GM12872 (cell line): ENCODE measurements around the gene GNAQ.

ENCODE experiments used
- TF ChIP-seq, protein P1 (sequence below): IDR thresholded peaks from 3 replicates; pipeline ENCODE4 v1.5.1; 2011; ENCODE audit warnings: low read depth, mild to moderate bottlenecking, low read length, moderate library complexity; ENCODE audit not compliant: insufficient read depth

The GNAQ gene

DNA sequence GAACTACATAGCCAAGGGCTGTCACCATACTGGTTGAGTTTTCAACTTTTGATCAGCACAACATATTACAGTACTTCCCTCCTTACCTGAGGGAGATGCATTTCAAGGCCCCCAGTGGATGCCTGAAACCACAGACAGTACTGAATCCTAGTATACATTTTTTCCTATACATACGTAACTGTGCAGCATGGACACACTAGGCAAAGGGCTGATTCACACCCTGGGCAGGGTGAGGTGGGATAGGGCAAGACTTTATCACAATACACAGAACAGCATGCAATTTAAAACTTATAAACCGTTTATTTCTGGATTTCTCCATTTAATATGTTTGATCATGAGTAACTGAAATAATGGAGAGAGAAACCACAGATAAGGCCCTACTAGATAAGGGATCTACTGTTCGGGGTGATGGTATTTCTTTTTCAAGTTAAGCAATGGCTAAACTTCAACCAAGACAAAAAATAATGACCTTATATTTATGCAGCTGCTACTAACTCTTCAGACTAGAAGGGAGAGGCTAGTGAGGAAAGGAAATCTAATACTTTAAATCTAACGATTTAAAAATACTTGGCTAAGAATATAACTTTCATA is 196.6 kb downstream of the GNAQ start:
- TF ChIP-seq, protein P1, sequence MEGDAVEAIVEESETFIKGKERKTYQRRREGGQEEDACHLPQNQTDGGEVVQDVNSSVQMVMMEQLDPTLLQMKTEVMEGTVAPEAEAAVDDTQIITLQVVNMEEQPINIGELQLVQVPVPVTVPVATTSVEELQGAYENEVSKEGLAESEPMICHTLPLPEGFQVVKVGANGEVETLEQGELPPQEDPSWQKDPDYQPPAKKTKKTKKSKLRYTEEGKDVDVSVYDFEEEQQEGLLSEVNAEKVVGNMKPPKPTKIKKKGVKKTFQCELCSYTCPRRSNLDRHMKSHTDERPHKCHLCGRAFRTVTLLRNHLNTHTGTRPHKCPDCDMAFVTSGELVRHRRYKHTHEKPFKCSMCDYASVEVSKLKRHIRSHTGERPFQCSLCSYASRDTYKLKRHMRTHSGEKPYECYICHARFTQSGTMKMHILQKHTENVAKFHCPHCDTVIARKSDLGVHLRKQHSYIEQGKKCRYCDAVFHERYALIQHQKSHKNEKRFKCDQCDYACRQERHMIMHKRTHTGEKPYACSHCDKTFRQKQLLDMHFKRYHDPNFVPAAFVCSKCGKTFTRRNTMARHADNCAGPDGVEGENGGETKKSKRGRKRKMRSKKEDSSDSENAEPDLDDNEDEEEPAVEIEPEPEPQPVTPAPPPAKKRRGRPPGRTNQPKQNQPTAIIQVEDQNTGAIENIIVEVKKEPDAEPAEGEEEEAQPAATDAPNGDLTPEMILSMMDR, result no peak

DNA sequence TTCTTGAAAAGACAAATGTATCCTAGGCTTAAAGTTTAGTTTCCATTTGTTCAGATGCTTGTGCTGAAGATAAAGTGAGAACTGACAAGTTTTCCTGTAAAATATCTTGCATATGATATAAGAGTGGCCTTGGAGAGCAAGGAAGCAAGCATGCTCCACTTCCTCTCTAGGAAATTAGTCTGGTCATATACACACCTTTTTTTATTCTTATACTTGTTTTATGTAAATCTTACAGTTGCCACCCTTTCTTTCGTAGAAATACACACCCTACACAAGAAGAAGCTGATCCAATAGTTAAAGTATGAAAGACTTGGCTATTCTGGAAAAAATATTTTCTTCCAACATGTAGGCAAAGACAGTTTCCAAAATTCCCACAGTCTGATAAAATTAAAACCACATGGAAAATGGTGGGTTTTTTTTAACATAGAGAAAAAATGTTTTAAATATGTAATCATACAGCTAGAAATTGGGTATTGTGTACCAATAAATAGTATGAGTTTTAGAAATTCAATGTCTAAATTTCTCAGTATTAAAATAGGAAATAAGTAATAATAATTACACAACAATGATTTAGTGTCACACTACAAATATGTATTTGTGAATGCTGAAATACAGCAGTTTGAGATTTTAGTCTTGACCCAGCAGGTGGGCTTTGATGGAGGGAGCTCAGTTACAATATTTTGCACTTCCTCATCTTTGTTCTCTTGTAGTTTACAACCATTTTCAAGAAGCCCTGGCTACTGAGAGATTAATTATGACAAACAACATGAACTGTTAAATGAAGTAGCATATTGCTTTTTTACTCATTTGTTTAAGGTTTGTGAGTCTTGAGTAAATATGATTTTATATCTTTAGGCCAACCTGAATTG is 197.8 kb downstream of the GNAQ start:
- TF ChIP-seq, protein P1, result no peak

DNA sequence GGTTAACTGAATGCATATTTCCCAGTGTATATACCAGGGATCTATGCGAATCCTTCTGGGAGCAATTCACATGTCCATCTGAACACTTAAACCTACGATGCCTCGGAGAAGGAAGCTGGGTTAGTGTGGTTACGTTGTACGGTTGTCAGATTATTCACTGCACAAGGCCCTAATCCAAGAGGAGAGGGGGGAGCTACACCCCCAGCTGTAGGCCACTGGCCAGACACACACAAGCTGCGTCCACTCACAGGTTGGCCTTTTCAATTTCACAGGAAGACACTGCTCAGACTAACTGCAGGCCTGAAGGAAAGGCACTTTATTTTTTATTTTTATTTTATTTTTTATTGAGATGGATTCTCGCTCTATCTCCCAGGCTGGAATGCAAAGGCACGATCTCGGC is 199.0 kb downstream of the GNAQ start:
- TF ChIP-seq, protein P1, result no peak

DNA sequence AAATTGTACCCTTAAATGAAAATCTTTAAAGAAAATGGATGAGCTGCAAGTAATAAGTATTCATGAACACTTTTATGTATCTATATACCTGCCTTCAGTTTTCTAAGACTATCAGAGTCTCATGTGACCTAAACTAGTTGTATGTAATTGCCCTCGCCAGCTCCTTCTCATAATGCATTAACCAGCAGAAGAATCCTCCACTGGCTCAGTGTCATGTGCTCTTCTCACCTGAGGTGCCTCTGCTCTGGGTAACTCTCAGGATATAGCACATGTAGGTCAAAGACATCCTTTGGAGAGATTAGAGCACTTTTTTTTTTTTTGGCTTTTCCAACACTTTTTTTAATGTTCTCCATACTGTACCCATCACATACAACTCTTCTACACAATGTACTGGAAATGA is 199.8 kb downstream of the GNAQ start:
- TF ChIP-seq, protein P1, result no peak

DNA sequence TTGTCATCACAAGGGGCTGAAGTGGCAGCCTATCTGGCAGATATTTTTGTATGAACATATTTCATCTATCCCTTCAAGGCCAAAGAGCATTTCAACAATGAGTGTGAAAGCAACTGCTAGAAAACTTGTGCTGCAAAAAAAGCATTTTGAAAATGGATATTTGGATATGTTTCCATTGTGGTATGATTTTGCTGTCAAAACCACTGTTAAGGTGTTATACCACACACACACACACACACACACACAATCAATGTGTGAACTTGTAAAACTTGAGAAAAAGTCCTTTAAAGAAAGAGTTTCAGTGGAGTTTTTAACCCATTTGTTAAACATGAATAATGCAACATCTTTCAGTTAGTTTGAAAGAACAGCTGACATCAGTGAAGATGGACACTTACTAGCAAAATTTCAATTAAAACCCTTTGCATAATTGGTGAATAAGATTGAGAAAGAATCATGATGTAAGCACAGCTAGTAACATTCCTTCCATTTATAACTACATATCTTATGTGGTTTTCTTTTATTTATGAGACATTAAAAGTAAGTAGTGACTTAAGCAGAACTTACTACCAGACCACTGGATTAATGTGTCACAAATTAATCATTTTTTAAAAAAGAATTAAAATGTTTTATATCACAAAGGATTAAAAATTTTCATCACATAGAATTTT is 200.9 kb downstream of the GNAQ start:
- TF ChIP-seq, protein P1, result no peak

DNA sequence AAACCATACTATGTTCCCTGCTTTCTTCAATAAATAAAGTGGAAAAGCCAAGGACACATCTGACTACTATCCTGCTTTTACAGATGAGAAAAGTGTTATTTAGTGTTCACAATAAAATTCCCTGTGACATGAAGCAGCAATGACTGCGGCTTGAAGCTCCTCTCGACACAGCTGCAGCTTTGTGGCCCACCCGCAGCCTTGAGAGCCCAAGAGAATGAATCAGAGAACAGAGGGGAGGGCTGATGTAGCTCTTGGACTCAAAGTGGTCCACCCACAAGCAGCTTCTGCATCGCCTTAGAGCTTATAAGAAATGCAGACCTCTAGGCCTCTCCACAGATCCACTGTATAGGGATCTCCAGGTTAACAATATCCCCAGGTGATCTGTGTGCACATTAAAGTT is 202.2 kb downstream of the GNAQ start:
- TF ChIP-seq, protein P1, result no peak

DNA sequence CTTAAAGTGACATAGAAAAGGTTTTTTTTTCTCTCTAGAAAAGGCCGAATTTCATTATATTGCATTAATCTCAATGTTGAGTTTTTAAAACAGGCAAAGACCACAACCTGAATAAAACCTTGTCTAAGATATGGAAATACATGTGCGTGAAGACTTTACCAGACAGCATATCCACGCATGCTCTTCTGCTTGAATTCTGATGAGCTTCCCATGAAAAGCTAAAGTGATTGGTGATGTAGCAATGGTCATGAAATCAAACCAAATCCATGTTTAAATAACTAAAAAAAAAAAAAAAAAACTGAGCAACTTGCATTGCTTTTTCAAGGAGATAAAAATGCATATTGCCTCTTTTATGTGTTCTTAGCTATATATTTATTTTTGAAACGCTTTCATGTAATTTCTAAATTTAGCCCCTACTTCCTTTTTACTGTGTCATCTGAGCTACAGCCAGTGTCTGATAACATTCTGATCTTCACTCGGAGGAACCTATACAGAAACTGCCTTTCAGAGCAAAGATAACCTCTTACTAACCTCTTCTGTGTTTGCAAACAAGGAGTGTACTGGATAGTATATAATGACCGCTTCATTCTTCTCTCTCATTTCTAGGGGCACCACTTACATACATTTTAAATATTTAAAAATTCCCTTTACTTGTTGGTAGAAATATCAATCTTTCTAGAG is 204.4 kb downstream of the GNAQ start:
- TF ChIP-seq, protein P1, result no peak
